K562 (cell line): ENCODE data around the gene SLFN14. TPM values are rescaled to one million over a fixed set of nuclear protein-coding genes. Genes with fewer than 3 reads are reported as not detected.

Experiments used
- ATF3 ChIP-seq, 2 experiments: fragments of 450-650 bp in 1 of 2; sonication (generic) in 1 of 2; formaldehyde crosslinking in 1 of 2; IDR thresholded peaks in 1 of 2; conservative IDR thresholded peaks in 1 of 2; 2 replicates each; pipeline versions ENCODE4 v1.6.1 to v1.8.1; 2016 to 2023; ENCODE audit warnings: mild to moderate bottlenecking in 2 of 2, moderate library complexity in 2 of 2, inconsistent platforms in 1 of 2, missing genetic modification reagents in 1 of 2
- FOSL1 ChIP-seq: fragments of 200-800 bp; sonication (Bioruptor generic); conservative IDR thresholded peaks from 2 replicates; pipeline ENCODE4 v1.6.1; 2016; ENCODE audit warnings: missing genetic modification characterization, missing compliant biosample characterization
- GATAD2B ChIP-seq: fragments of 450-650 bp; IDR thresholded peaks from 2 replicates; pipeline ENCODE4 v1.6.1; 2017; ENCODE audit warnings: mild to moderate bottlenecking, borderline replicate concordance
- MYC ChIP-seq, 2 experiments: fragments of 250-450 bp in 1 of 2; sonication (Bioruptor Pico) in 1 of 2; IDR thresholded peaks; 2 replicates each; pipeline versions ENCODE4 v1.5.1 to v1.6.1; 2012 to 2021; ENCODE audit warnings: low read depth in 2 of 2, borderline replicate concordance in 1 of 2, improper control_type of control experiment in 1 of 2, low read length in 1 of 2, mild to moderate bottlenecking in 1 of 2, moderate library complexity in 1 of 2
- MYNN ChIP-seq, 2 experiments: sonication (generic); formaldehyde crosslinking in 1 of 2; IDR thresholded peaks; 2 replicates each; pipeline versions ENCODE4 v1.5.0 to v1.6.1; 2016 to 2020; ENCODE audit warnings: antibody characterized with exemption in 1 of 2, missing genetic modification reagents in 1 of 2
- NCOA1 ChIP-seq: fragments of 450-650 bp; IDR thresholded peaks from 2 replicates; pipeline ENCODE4 v1.6.1; 2016; ENCODE audit warnings: low read depth
- NCOA4 ChIP-seq: fragments of 450-650 bp; IDR thresholded peaks from 2 replicates; pipeline ENCODE4 v1.6.1; 2018; ENCODE audit warnings: mild to moderate bottlenecking; ENCODE audit not compliant: partially characterized antibody
- PML ChIP-seq: IDR thresholded peaks from 2 replicates; pipeline ENCODE4 v1.6.1; 2012; ENCODE audit warnings: low read length, inconsistent platforms
- STAT5A ChIP-seq: IDR thresholded peaks from 2 replicates; pipeline ENCODE4 v1.6.1; 2012; ENCODE audit warnings: low read length, inconsistent platforms, borderline replicate concordance
- TARDBP ChIP-seq: fragments of 450-650 bp; IDR thresholded peaks from 2 replicates; pipeline ENCODE4 v1.6.1; 2016
- TEAD1 ChIP-seq, 2 experiments: fragments of 450-650 bp in 1 of 2; sonication (generic) in 1 of 2; formaldehyde crosslinking; IDR thresholded peaks; 2 replicates each; pipeline versions ENCODE4 v1.4.0 to v1.8.0; 2020 to 2022; ENCODE audit warnings: mild to moderate bottlenecking in 2 of 2, missing genetic modification reagents in 1 of 2
- TRIM28 ChIP-seq: fragments of 450-650 bp; IDR thresholded peaks from 2 replicates; pipeline ENCODE4 v1.6.1; 2017
- U2AF2 ChIP-seq: fragments of 200-400 bp; formaldehyde crosslinking; optimal IDR thresholded peaks from 2 replicates; pipeline ENCODE3; 2017; ENCODE audit warnings: low read depth, mild to moderate bottlenecking, low read length
- UBTF ChIP-seq, 2 experiments: IDR thresholded peaks; 2 replicates each; pipeline ENCODE4 v1.6.1; 2012; ENCODE audit warnings: improper control_type of control experiment in 2 of 2, low read depth in 2 of 2, low read length in 2 of 2, borderline replicate concordance in 1 of 2
- ZBTB12 ChIP-seq: fragments of 250-450 bp; sonication (Bioruptor Pico); IDR thresholded peaks from 2 replicates; pipeline ENCODE4 v1.4.0; 2020
- ZBTB17 ChIP-seq: fragments of 450-650 bp; formaldehyde crosslinking; IDR thresholded peaks from 2 replicates; pipeline ENCODE4 v1.4.0; 2020; ENCODE audit warnings: mild to moderate bottlenecking
- ZNF699 ChIP-seq: fragments of 250-450 bp; sonication (Bioruptor Pico); IDR thresholded peaks from 2 replicates; pipeline ENCODE4 v1.8.0; 2021; ENCODE audit warnings: mild to moderate bottlenecking, moderate library complexity; ENCODE audit not compliant: insufficient replicate concordance
- polyA plus RNA-seq, 8 experiments: library from polyadenylated mRNA; depleted of rRNA in 4 of 8; stranded (reverse) in 5 of 8; unstranded in 3 of 8; fragments of >200 nt; fragmentation: Nextera tagmentation in 2 of 8; fragmentation: Illumina TruSeq in 1 of 8; extraction: Ambion mirVana in 2 of 8; extraction: Trizol in 1 of 8; gene quantifications; 2 replicates each; pipeline versions ENCODE4 v1.2.1 to v1.2.3, GENCODE V29; 2011 to 2014; ENCODE audit warnings: inconsistent platforms in 1 of 8, missing spikeins in 1 of 8
- total RNA-seq, 7 experiments: library from RNA; depleted of rRNA in 6 of 7; stranded (reverse); fragments of >200 nt in 6 of 7; fragmentation: Illumina TruSeq in 2 of 7; extraction: Trizol in 2 of 7; gene quantifications; 2 replicates each; pipeline versions ENCODE4 v1.2.1 to v1.2.3, GENCODE V29; 2011 to 2021; ENCODE audit warnings: low replicate concordance in 1 of 7
- TF ChIP-seq, protein P1 (sequence below): fragments of 450-650 bp; formaldehyde crosslinking; IDR thresholded peaks from 2 replicates; pipeline ENCODE4 v1.4.0; 2020; ENCODE audit warnings: mild to moderate bottlenecking, moderate library complexity
- TF ChIP-seq, protein P2 (sequence below): sonication (generic); formaldehyde crosslinking; IDR thresholded peaks from 2 replicates; pipeline ENCODE4 v1.8.1; 2023; ENCODE audit warnings: mild to moderate bottlenecking, missing genetic modification reagents, moderate library complexity

SLFN14 gene
- total and polyA plus RNA-seq, 9 of the 15 experiments (the other 6 are each of a cell fraction or from before 2014, with no cell fraction given), result 1.3 to 4.3 (median 3.1) TPM

- TF ChIP-seq STAT5A (peak; percentile 97), ZBTB12 (CRISPR knock-in tag) (0 out of 2 replicates have a peak, but pooled peaks have one; percentile 11), TARDBP (peak; percentile 92; the same call in 1 of the 2 replicates), U2AF2 (no peak), GATAD2B (peak; percentile 54; the same call in 1 of the 2 replicates), ATF3 (IDR thresholded peaks at IDR 0.05) (peak; percentile 65; the same call in 1 of the 2 replicates), ATF3 (CRISPR knock-in tag; conservative IDR thresholded peaks at IDR 0.05) (peak; percentile 71; the same call in 1 of the 2 replicates), UBTF (IDR thresholded peaks at IDR 0.05; ENCODE audit: borderline replicate concordance in 1 of 2, low read depth in 2 of 2, low read length in 2 of 2) (no peak), PML (peak; percentile 99), FOSL1 (tag) (peak; percentile 83), TRIM28 (peak; percentile 21; the same call in 1 of the 2 replicates), NCOA1 (peak; percentile 95), NCOA4 (peak; percentile 34), MYNN (IDR thresholded peaks at IDR 0.05) (peak; percentile 83), MYNN (CRISPR knock-in tag; IDR thresholded peaks at IDR 0.05) (no peak), TEAD1 (CRISPR knock-in tag; IDR thresholded peaks at IDR 0.05) (peak in 1 of 2 experiments; percentile 89; a peak in 2 of 4 replicates), ZNF699 (CRISPR knock-in tag) (no peak), MYC (IDR thresholded peaks at IDR 0.05; ENCODE audit: low read depth, low read length) (peak; percentile 71), MYC (CRISPR knock-in tag; IDR thresholded peaks at IDR 0.05; ENCODE audit: borderline replicate concordance, low read depth) (no peak), ZBTB17 (CRISPR knock-in tag) (0 out of 2 replicates have a peak, but pooled peaks have one; percentile 30)
- TF ChIP-seq, protein P1, sequence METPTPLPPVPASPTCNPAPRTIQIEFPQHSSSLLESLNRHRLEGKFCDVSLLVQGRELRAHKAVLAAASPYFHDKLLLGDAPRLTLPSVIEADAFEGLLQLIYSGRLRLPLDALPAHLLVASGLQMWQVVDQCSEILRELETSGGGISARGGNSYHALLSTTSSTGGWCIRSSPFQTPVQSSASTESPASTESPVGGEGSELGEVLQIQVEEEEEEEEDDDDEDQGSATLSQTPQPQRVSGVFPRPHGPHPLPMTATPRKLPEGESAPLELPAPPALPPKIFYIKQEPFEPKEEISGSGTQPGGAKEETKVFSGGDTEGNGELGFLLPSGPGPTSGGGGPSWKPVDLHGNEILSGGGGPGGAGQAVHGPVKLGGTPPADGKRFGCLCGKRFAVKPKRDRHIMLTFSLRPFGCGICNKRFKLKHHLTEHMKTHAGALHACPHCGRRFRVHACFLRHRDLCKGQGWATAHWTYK (CRISPR knock-in tag), result no peak
- TF ChIP-seq, protein P2, sequence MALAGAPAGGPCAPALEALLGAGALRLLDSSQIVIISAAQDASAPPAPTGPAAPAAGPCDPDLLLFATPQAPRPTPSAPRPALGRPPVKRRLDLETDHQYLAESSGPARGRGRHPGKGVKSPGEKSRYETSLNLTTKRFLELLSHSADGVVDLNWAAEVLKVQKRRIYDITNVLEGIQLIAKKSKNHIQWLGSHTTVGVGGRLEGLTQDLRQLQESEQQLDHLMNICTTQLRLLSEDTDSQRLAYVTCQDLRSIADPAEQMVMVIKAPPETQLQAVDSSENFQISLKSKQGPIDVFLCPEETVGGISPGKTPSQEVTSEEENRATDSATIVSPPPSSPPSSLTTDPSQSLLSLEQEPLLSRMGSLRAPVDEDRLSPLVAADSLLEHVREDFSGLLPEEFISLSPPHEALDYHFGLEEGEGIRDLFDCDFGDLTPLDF (CRISPR knock-in tag), result no peak
These were observed at the start of gene SLFN14 (continued) for GRCh38 chr17:35560703-35561102.
